ENCODE results near the gene PREPL.

Gene PREPL

GRCh38 chr2:44361330-44362206 is at the start of gene PREPL, which contains the start of gene CAMKMT:
PREPL (minus strand) TSS chr2:44361494; CDS start chr2:44346342, 15,152 bp downstream.
CAMKMT (plus strand) TSS chr2:44361947.
- Histone ChIP-seq H3K4me1 (ENCODE audit: low read length) (peaks cover 15% of the 10 kb centered on the region), H3K4me2 (ENCODE audit: low read length) (peak within 1 kb of the TSS; percentile 91), H4K20me1 (ENCODE audit: insufficient read depth, low read length) (no peaks in the 10 kb centered on the region; the same call in 1 of the 2 replicates), H3K9ac (ENCODE audit: low read length) (peak within 1 kb of the TSS; percentile 81), H3K36me3 (replicated peaks; ENCODE audit: low read depth, low read length) (no peaks in the 10 kb centered on the region), H2AFZ (ENCODE audit: low read depth, low read length) (peak within 1 kb of the TSS; percentile 95), H3K79me2 (ENCODE audit: low read length) (peaks cover 35% of the 10 kb centered on the region), H3K27ac (ENCODE audit: low read length) (peak within 1 kb of the TSS; percentile 76), H3K9me3 (ENCODE audit: insufficient read depth, low read length) (no peaks in the 10 kb centered on the region), H3K27me3 (ENCODE audit: low read depth, low read length) (no peaks in the 10 kb centered on the region), H3K4me3 (ENCODE audit: low read length) (peak within 1 kb of the TSS; percentile 95)
- TF ChIP-seq EZH2phosphoT487 (IDR thresholded peaks at IDR 0.05; ENCODE audit: low read depth) (no peak), CTCF (IDR thresholded peaks at IDR 0.05; ENCODE audit: low read depth, low read length) (no peak)

GRCh38 chr2:44398243-44398897 is 37.1 kb upstream of the PREPL start:
- Histone ChIP-seq H4K20me1 (ENCODE audit: insufficient read depth, low read length) (no peaks in the 10 kb centered on the region), H2AFZ (ENCODE audit: low read depth, low read length) (no peak overlapping the region), H3K4me2 (ENCODE audit: low read length) (peak overlapping the region; percentile 38), H3K4me3 (ENCODE audit: low read length) (no peak overlapping the region), H3K9ac (ENCODE audit: low read length) (no peak overlapping the region), H3K27me3 (ENCODE audit: low read depth, low read length) (no peaks in the 10 kb centered on the region), H3K9me3 (ENCODE audit: insufficient read depth, low read length) (no peaks in the 10 kb centered on the region), H3K36me3 (replicated peaks; ENCODE audit: low read depth, low read length) (no peaks in the 10 kb centered on the region), H3K27ac (ENCODE audit: low read length) (no peak overlapping the region), H3K79me2 (ENCODE audit: low read length) (no peaks in the 10 kb centered on the region), H3K4me1 (ENCODE audit: low read length) (peaks cover 5% of the 10 kb centered on the region)
- TF ChIP-seq EZH2phosphoT487 (IDR thresholded peaks at IDR 0.05; ENCODE audit: low read depth) (no peak), CTCF (IDR thresholded peaks at IDR 0.05; ENCODE audit: low read depth, low read length) (no peak)

- H3K27ac ChIP-seq (ENCODE audit: low read length): no peak overlapping the region
- H3K36me3 ChIP-seq (replicated peaks; ENCODE audit: low read depth, low read length): no peaks in the 10 kb centered on the region
- H3K4me1 ChIP-seq (ENCODE audit: low read length): peaks cover 5% of the 10 kb centered on the region
- H2AFZ ChIP-seq (ENCODE audit: low read depth, low read length): no peak overlapping the region
- H3K4me3 ChIP-seq (ENCODE audit: low read length): no peak overlapping the region
- no peaks in the 10 kb centered on the region for H3K79me2 ChIP-seq (ENCODE audit: low read length)
- TF ChIP-seq CTCF (IDR thresholded peaks at IDR 0.05; ENCODE audit: low read depth, low read length): no peak
- no peak for TF ChIP-seq EZH2phosphoT487 (IDR thresholded peaks at IDR 0.05; ENCODE audit: low read depth)
- H4K20me1 ChIP-seq (ENCODE audit: insufficient read depth, low read length): no peaks in the 10 kb centered on the region
- peak overlapping the region; percentile 38 for H3K4me2 ChIP-seq (ENCODE audit: low read length)
- no peaks in the 10 kb centered on the region for H3K9me3 ChIP-seq (ENCODE audit: insufficient read depth, low read length)
- H3K27me3 ChIP-seq (ENCODE audit: low read depth, low read length): no peaks in the 10 kb centered on the region
- H3K9ac ChIP-seq (ENCODE audit: low read length): no peak overlapping the region
Observed at GRCh38 chr2:44397447-44398175, 36.3 kb upstream of the PREPL start.
